Mucosa of descending colon (tissue), 3 donors: Measurements from ENCODE around the gene GPR107. TPM values are rescaled to one million over a fixed set of nuclear protein-coding genes. Genes with fewer than 3 reads are reported as not detected.
"Not testable (repeated sequence)": the region's sequence is repeated elsewhere in the genome, so short reads cannot be mapped to it uniquely, and the experiment has no call there.

Source experiments
- ATAC-seq: fragments of 200-7000 bp; cut with Tn5 transposase; one replicate; pipeline ENCODE4 v1.9.1; 2020; ENCODE audit warnings: mild to moderate bottlenecking, moderate library complexity
- DNase-seq, 3 donors: peaks; one replicate each; pipeline ENCODE4 v3.0.0-alpha.2; 2020
- H3K36me3 ChIP-seq: fragments of 200-600 bp; one replicate; pipeline ENCODE4 v1.8.0; 2021; ENCODE audit warnings: low read depth, mild to moderate bottlenecking
- H3K4me1 ChIP-seq: fragments of 200-600 bp; one replicate; pipeline ENCODE4 v1.8.0; 2021; ENCODE audit warnings: low read depth, mild to moderate bottlenecking
- H3K4me3 ChIP-seq: fragments of 200-600 bp; one replicate; pipeline ENCODE4 v1.8.0; 2021; ENCODE audit warnings: mild to moderate bottlenecking
- H3K9me3 ChIP-seq: fragments of 200-600 bp; one replicate; pipeline ENCODE4 v1.8.0; 2021; ENCODE audit warnings: mild to moderate bottlenecking
- CTCF ChIP-seq: fragments of 200-600 bp; IDR thresholded peaks from one replicate; pipeline ENCODE4 v1.8.0; 2022; ENCODE audit warnings: antibody characterized with exemption, mild to moderate bottlenecking
- intact Hi-C, 2 donors: fragments of 100-400 bp; cut with DNase I in 1 of 2; cut with micrococcal nuclease in 1 of 2; formaldehyde crosslinking; loops; one replicate each; pipeline versions ENCODE4 v1.11.0 to v1.11.1; 2022; cut with DNase I, micrococcal nuclease
- total RNA-seq, 3 donors: library from RNA; stranded (reverse); fragmentation: NEBNext Ultra II Directional in 2 of 3; extraction: Animal tissue kit (Norgen Biotek cat#: 25700) in 2 of 3; gene quantifications; one replicate each; pipeline versions ENCODE4 v1.2.1 to v1.2.4, GENCODE V29; 2021 to 2023
- donor health status: DM: no; HTN: no; CAD: no; lungs with moderate emphysema.
- donor health status: DM: no; HTN: no; CAD: no.
- donor health status: DM: no; HTN: yes; CAD: no.

The GPR107 gene
- total RNA-seq, 3 donors from 2014 or later = 39.7 to 50.1 (median 49.1) TPM

DNA sequence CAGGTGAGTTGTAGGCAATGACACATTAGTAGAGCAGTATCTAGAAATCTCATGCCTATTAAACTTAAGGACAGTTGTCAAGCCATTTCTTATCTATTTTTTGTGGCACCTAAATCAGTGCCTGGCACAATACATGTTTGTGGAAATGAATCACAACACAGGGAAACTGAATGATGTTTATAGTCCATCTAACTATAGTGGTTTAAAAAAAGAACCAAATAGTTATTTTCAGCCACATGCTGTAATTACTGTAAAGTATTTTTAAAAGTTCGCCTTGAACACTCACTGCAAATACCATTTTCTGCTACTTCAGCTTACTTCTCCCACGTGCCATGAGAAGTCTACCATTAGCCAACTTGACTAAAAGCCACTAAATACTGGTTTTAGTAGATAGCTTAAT, 32.6 kb upstream of the GPR107 start:
- intact Hi-C loops = no loop called here
- ATAC-seq (no peak), DNase-seq (no peak)
- H3K9me3 ChIP-seq = peaks cover 1% of the 10 kb centered on the region
- TF ChIP-seq CTCF = no peak
- no peaks in the 10 kb centered on the region for H3K36me3 ChIP-seq
- peaks cover 8% of the 10 kb centered on the region for H3K4me1 ChIP-seq
- H3K4me3 ChIP-seq = no peak overlapping the region

DNA sequence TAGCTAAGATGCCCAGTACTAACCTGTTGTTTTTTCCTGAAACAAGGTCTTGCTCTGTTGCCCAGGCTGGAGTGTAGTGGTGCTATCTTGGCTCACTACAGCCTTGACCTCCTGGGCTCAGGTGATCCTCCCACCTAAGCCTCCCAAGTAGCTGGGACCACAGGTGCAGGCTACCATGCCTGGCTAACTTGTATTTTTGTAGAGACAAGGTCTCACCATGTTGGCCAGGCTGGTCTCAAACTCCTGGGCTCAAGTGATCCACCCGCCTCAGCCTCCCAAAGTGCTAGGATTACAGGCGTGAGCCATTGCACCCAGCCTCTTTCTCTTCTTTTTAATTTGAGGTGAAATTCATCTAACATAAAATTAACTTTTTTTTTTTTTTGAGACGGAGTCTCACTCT, 31.9 kb upstream of the GPR107 start:
- H3K4me1 ChIP-seq, H3K36me3 ChIP-seq, H3K4me3 ChIP-seq, H3K9me3 ChIP-seq, DNase-seq, intact Hi-C loops, ATAC-seq: not testable (repeated sequence)

GRCh38 chr9:130022566-130023143, 31.1 kb upstream of the GPR107 start:
- intact Hi-C loops = no loop called here

DNA sequence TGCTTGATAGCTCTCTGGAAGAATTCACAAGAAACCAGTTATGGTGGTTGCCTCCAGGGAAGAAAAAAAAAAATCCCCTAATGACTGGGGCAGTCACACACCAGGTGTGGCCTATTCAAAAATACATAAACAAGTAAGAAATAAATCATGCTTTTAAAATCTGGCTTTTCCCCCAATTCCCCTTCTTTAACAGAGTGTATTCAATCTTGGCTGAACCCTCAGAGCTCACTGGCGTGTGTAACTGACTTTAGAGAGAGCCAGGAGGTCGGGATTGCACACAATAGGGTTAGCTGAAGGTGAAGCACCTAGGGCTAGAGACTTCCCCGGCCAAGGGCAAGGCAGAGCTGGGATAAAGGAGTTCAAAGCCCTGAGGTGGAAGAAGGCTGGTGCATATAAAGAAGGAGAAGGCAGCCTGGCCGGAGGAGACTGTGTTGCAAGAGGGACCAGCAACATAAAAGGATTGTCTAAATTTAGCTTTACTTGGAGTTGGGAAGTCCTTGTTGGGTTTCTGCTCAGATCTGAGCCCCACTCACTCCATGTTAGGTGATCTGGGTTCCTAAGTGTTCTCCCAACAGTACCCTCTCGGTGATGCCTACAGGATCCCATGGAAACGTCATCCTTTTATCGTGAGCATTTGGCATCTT, 30.4 kb upstream of the GPR107 start:
- Histone ChIP-seq H3K4me3 (no peak overlapping the region), H3K4me1 (peaks cover 15% of the 10 kb centered on the region), H3K9me3 (no peaks in the 10 kb centered on the region), H3K36me3 (no peaks in the 10 kb centered on the region)
- no peak for TF ChIP-seq CTCF
- intact Hi-C loops = no loop called here
- ATAC-seq (peak; percentile 33), DNase-seq (no peak)

More at GRCh38 chr9:130022566-130023143, 31.1 kb upstream of the GPR107 start:
- H3K36me3 ChIP-seq = no peaks in the 10 kb centered on the region
- no peaks in the 10 kb centered on the region for H3K9me3 ChIP-seq
- ATAC-seq (peak; percentile 29), DNase-seq (no peak)
- no peak overlapping the region for H3K4me3 ChIP-seq
- H3K4me1 ChIP-seq = peaks cover 11% of the 10 kb centered on the region
- no peak for TF ChIP-seq CTCF

DNA sequence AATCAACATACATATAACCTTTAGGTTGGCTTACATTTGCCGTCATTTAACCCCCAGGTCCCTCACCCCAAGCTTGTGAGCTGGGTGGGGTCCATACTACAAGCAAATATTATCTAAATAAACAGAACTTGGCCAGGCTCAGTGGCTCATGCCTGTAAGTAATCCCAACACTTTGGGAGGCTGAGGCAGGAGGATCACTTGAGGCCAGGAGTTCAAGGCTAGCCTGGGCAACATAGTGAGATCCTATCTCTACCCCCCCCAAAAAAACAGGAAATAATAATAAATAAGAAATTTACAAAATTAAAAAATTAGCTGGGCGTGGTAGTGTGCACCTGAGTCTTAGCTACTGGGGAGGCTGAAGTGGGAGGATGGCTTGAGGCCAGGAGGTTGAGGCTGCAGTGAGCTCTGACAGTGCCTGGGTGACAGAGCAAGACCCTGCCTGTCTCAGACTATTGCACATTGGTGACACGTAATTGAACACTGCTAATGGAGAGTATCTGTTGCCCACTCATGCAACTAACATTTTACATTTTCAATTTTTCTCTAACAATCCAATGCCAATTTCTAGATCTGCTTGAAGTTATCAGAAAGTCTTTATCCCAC, 29.6 kb upstream of the GPR107 start:
- Histone ChIP-seq H3K4me3 (no peak overlapping the region), H3K4me1 (peaks cover 22% of the 10 kb centered on the region), H3K9me3 (no peaks in the 10 kb centered on the region), H3K36me3 (no peaks in the 10 kb centered on the region)
- intact Hi-C loops = no loop called here
- DNase-seq = no peak
- TF ChIP-seq CTCF = no peak
- ATAC-seq = no peak

GRCh38 chr9:130024597-130024994, 29.1 kb upstream of the GPR107 start:
- intact Hi-C loops = no loop called here
- H3K4me1 ChIP-seq = peaks cover 27% of the 10 kb centered on the region
- ATAC-seq (no peak), DNase-seq (no peak)
- no peaks in the 10 kb centered on the region for H3K9me3 ChIP-seq
- no peaks in the 10 kb centered on the region for H3K36me3 ChIP-seq
- H3K4me3 ChIP-seq = no peak overlapping the region
- no peak for TF ChIP-seq CTCF
